Lower lobe of right lung (tissue), 2 donors: Measurements from ENCODE around the gene RANGRF. TPM values are rescaled to one million over a fixed set of nuclear protein-coding genes. Genes with fewer than 3 reads are reported as not detected.
A peak's percentile ranks its signal among the peaks of the same experiment; 100 is the strongest.

Experiments used
- ATAC-seq, 2 donors: fragments of 200-7000 bp; cut with Tn5 transposase; one replicate each; pipeline ENCODE4 v1.9.1; 2020 to 2022; ENCODE audit warnings: mild to moderate bottlenecking in 2 of 2, moderate library complexity in 2 of 2
- DNase-seq: peaks from one replicate; pipeline ENCODE4 v3.0.0-alpha.2; 2020
- H3K27ac ChIP-seq: fragments of 200-600 bp; one replicate; pipeline ENCODE4 v1.8.0; 2022
- H3K27me3 ChIP-seq: fragments of 200-600 bp; one replicate; pipeline ENCODE4 v1.8.0; 2022; ENCODE audit warnings: low read depth
- H3K36me3 ChIP-seq: fragments of 200-600 bp; one replicate; pipeline ENCODE4 v1.8.0; 2022; ENCODE audit warnings: mild to moderate bottlenecking
- H3K4me1 ChIP-seq: fragments of 200-600 bp; one replicate; pipeline ENCODE4 v1.8.0; 2022
- H3K4me3 ChIP-seq: fragments of 200-600 bp; one replicate; pipeline ENCODE4 v1.8.0; 2022; ENCODE audit warnings: mild to moderate bottlenecking
- H3K9me3 ChIP-seq: fragments of 200-600 bp; one replicate; pipeline ENCODE4 v1.8.0; 2022
- intact Hi-C: fragments of 100-400 bp; cut with DNase I; formaldehyde crosslinking; loops from one replicate; pipeline ENCODE4 v1.11.0; 2022
- total RNA-seq: library from RNA; stranded (reverse); fragmentation: NEBNext Ultra II Directional; extraction: Animal tissue kit (Norgen Biotek cat#: 25700); gene quantifications from one replicate; pipeline ENCODE4 v1.2.1, GENCODE V29; 2021
- TF ChIP-seq, protein P1 (sequence below): fragments of 200-600 bp; IDR thresholded peaks from one replicate; pipeline ENCODE4 v1.8.0; 2022; ENCODE audit warnings: antibody characterized with exemption, mild to moderate bottlenecking
- donor health status: DM: no; HTN: yes; CAD: no; lungs with severe emphysema.

The RANGRF gene
- total RNA-seq, 1 donor from 2014 or later: 24.6 TPM

DNA sequence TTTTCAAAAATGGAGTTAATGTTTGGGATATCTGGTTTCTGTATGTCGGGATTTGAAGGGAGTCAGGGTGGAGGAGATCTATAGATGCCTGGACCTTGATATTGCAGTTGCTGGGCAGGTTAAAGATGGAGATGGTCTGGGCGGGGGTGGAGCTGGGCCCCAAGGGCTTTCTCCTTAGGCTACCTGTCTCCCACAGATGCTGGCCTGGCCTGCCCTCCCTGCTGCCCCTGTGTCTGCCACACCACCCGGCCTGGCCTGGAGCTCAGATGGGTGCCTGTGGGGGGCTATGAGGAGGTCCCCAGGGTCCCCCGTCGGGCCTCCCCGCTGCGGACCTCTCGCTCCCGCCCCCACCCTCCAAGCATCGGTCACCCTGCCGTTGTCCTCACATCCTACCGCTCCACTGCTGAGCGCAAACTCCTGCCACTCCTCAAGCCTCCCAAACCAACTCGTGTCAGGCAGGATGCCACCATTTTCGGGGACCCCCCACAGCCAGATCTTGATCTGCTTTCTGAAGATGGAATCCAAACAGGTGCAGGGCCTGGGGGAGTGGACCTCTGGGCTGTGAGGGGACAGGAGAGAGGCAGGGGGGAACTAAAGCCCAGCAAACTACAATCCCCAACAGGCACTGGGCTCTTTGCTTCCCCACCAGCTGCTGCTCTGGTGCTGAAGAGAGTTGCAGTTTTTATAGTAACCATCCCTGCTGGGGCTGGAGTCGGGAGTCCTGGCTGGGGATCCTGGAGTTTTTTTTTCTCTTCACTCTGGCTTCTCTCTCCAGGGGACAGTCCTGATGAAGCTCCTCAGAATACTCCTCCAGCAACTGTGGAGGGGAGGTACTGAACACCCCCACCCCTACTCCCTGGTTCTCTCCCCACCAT is 24.5 kb downstream of the RANGRF start:
- Histone ChIP-seq H3K27ac (no peak overlapping the region), H3K27me3 (peaks cover 33% of the 10 kb centered on the region), H3K4me1 (peaks cover 14% of the 10 kb centered on the region)

DNA sequence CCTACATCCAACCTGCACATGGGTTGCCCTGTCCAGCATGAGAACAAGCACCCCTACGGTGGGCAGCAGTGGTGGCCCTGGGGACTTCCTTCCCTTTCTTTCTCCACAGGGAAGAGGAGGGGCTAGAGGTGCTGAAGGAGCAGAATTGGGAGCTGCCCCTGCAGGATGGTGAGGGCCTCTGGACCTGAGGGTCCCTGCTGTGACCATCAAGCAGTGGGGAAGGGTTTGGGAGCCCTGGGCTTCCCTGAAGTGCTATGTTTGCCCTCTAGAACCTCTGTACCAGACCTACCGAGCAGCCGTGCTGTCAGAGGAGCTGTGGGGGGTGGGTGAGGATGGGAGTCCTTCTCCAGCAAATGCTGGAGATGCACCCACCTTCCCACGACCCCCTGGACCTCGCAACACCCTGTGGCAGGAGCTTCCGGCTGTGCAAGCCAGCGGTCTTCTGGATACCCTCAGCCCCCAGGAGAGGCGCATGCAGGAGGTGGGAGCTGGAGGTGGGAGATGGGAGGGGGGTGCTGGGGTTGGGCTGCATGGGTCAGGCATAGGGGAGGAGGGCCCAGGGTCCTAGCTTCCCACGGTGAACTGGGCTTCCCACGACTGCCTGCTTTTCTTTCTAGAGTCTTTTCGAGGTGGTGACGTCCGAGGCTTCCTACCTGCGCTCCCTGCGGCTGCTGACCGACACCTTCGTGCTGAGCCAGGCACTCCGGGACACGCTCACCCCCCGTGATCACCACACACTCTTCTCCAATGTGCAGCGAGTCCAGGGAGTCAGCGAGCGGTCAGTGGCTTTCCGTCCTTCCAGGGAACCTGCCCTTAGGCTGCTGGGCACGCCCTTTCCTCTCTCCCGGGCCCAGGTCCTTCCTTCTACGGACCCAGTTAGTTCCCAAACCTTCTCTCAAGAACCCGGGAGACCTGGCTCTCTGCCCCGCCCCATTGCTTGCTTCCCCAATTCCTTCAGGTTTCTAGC is 26.6 kb downstream of the RANGRF start:
- peak; percentile 30 to 40 for ATAC-seq
- no peak for DNase-seq
- no peak overlapping the region for H3K27ac ChIP-seq
- no peak overlapping the region for H3K4me3 ChIP-seq
- TF ChIP-seq, protein P1, sequence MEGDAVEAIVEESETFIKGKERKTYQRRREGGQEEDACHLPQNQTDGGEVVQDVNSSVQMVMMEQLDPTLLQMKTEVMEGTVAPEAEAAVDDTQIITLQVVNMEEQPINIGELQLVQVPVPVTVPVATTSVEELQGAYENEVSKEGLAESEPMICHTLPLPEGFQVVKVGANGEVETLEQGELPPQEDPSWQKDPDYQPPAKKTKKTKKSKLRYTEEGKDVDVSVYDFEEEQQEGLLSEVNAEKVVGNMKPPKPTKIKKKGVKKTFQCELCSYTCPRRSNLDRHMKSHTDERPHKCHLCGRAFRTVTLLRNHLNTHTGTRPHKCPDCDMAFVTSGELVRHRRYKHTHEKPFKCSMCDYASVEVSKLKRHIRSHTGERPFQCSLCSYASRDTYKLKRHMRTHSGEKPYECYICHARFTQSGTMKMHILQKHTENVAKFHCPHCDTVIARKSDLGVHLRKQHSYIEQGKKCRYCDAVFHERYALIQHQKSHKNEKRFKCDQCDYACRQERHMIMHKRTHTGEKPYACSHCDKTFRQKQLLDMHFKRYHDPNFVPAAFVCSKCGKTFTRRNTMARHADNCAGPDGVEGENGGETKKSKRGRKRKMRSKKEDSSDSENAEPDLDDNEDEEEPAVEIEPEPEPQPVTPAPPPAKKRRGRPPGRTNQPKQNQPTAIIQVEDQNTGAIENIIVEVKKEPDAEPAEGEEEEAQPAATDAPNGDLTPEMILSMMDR: no peak
- H3K4me1 ChIP-seq: peaks cover 14% of the 10 kb centered on the region
- intact Hi-C loops: no loop called here
- H3K36me3 ChIP-seq: peaks cover 16% of the 10 kb centered on the region
- peaks cover 33% of the 10 kb centered on the region for H3K27me3 ChIP-seq
- H3K9me3 ChIP-seq: no peaks in the 10 kb centered on the region

More for the DNA sequence above, 24.5 kb downstream of the RANGRF start:
- DNase-seq: no peak
- H3K36me3 ChIP-seq: peaks cover 16% of the 10 kb centered on the region
- ATAC-seq: no peak
- intact Hi-C loops: no loop called here
- no peaks in the 10 kb centered on the region for H3K9me3 ChIP-seq
- H3K4me3 ChIP-seq: peak overlapping the region; percentile 53
- TF ChIP-seq, protein P1: no peak

DNA sequence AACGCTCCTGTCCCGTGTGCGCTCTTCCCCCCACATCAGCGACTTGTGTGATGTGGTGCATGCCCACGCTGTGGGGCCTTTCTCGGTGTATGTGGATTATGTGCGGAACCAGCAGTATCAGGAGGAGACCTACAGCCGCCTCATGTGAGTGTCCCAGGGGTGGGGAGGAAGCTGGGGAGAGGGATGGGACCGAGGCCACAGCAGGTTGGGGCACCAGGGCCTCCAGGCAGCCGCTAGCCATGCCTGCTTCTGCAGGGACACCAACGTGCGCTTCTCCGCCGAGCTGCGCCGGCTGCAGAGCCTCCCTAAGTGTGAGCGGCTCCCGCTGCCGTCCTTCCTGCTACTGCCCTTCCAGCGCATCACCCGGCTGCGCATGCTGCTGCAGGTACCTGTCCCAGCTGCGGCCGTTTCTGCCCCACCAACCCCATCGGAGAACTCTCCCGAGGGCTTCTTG is 27.3 kb downstream of the RANGRF start:
- DNase-seq (no peak), ATAC-seq (no peak)
- peaks cover 16% of the 10 kb centered on the region for H3K36me3 ChIP-seq
- intact Hi-C loops: no loop called here
- H3K9me3 ChIP-seq: no peaks in the 10 kb centered on the region
- H3K4me1 ChIP-seq: peaks cover 14% of the 10 kb centered on the region
- H3K4me3 ChIP-seq: no peak overlapping the region
- TF ChIP-seq, protein P1: no peak
- H3K27ac ChIP-seq: no peak overlapping the region
- peaks cover 28% of the 10 kb centered on the region for H3K27me3 ChIP-seq

DNA sequence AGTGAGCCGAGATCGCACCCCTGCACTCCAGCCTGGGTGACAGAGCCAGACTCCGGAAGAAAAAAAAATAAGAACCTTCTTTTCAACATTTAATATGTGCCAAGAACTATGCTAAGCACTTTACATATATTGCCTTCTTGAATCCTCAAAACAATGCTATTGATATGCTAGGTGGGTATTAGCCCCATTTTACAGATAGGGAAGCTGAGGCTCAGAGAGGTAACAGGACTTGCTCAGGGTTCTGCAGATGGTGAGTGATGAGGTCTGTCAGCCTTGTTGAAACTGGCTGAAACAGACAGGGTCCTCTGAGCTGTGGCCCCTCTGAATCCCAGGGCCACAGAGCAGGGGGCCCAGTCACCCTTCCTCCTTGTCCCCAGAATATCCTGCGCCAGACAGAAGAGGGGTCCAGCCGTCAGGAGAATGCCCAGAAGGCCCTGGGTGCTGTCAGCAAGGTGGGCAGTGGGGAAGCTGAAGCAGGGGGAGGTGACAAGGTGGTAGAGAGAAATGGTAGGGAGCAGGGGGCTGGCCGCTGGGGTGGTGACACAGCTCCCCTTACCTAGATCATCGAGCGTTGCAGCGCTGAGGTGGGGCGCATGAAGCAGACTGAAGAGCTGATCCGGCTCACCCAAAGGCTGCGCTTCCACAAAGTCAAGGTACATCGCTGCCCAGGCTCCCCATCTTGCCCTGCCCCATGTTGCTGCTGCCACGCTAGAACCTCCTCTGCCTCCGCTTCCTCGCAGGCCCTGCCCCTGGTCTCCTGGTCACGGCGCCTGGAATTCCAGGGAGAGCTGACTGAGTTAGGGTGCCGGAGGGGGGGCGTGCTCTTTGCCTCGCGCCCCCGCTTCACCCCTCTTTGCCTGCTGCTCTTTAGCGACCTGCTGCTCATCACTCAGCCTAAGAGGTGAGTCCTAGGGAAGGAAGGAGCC is 29.8 kb downstream of the RANGRF start:
- ATAC-seq (no peak), DNase-seq (no peak)
- Histone ChIP-seq H3K27ac (no peak overlapping the region), H3K27me3 (peaks cover 17% of the 10 kb centered on the region), H3K36me3 (peaks cover 16% of the 10 kb centered on the region), H3K4me3 (no peak overlapping the region), H3K9me3 (no peaks in the 10 kb centered on the region), H3K4me1 (peaks cover 14% of the 10 kb centered on the region)
- intact Hi-C loops: no loop called here
- TF ChIP-seq, protein P1: no peak
